ENCODE data around the gene PDE8A.
"Not testable (repeated sequence)": the region's sequence is repeated elsewhere in the genome, so short reads cannot be mapped to it uniquely, and the experiment has no call there.

The PDE8A gene

GRCh38 chr15:85174521-85174920 lies 192.9 kb downstream of the PDE8A start:
- Histone ChIP-seq H3K4me3 (ENCODE audit: insufficient read depth, low read length, poor library complexity, severe bottlenecking) (no peak overlapping the region), H2AFZ (ENCODE audit: low read depth, low read length, severe bottlenecking) (no peak overlapping the region), H3K79me2 (ENCODE audit: insufficient read depth, low read length) (no peaks in the 10 kb centered on the region), H3K9ac (ENCODE audit: low read length) (no peak overlapping the region), H3K9me3 (ENCODE audit: insufficient read depth, low read length) (peaks cover 17% of the 10 kb centered on the region; the same call in 1 of the 2 replicates), H3K36me3 (ENCODE audit: low read length) (no peaks in the 10 kb centered on the region), H4K20me1 (ENCODE audit: low read depth, low read length) (no peaks in the 10 kb centered on the region), H3K27me3 (ENCODE audit: low read length) (no peaks in the 10 kb centered on the region), H3F3A (ENCODE audit: insufficient read depth) (no peaks in the 10 kb centered on the region), H3K4me2 (ENCODE audit: low read depth, low read length, poor library complexity, severe bottlenecking) (no peak overlapping the region), H3K9me2 (replicated peaks; ENCODE audit: insufficient read depth, low read length) (no peaks in the 10 kb centered on the region), H3K27ac (ENCODE audit: low read depth, low read length) (no peak overlapping the region)
- no peak for TF ChIP-seq CTCF (IDR thresholded peaks at IDR 0.05; ENCODE audit: insufficient read depth, low read length, poor library complexity, severe bottlenecking)
- no peak for TF ChIP-seq EZH2phosphoT487 (conservative IDR thresholded peaks at IDR 0.05; ENCODE audit: low read length)

- not testable (repeated sequence) for H3K79me2 ChIP-seq (ENCODE audit: insufficient read depth, low read length); H3K9me2 ChIP-seq (replicated peaks; ENCODE audit: insufficient read depth, low read length); H3K4me2 ChIP-seq (ENCODE audit: low read depth, low read length, poor library complexity, severe bottlenecking); H3K9ac ChIP-seq (ENCODE audit: low read length); H3K27me3 ChIP-seq (ENCODE audit: low read length); H4K20me1 ChIP-seq (ENCODE audit: low read depth, low read length); H3K9me3 ChIP-seq (ENCODE audit: insufficient read depth, low read length); H3K27ac ChIP-seq (ENCODE audit: low read depth, low read length); H3K4me3 ChIP-seq (ENCODE audit: insufficient read depth, low read length, poor library complexity, severe bottlenecking); H3K36me3 ChIP-seq (ENCODE audit: low read length); H3F3A ChIP-seq (ENCODE audit: insufficient read depth); H2AFZ ChIP-seq (ENCODE audit: low read depth, low read length, severe bottlenecking)
These were observed 195.4 kb downstream of the PDE8A start for GRCh38 chr15:85177042-85177515.

DNA sequence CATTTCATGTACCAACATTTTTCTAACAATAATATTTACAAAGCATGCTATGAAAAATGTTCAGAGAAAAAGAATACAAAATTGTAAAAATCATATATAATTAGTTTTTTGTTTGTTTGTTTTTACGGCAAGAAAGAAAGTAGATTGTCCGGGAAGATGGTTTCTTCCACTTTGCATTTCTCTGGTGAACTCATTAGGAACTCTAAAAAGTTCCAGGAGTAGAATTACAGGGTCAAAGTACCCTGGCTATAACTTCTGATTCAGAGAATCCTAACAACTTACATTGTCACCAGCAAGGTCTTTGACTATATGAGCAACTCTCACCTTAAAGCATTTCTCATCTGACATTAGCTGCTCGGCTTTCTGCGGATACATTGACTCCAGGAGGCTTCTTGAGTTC lies 196.7 kb downstream of the PDE8A start:
- H3K4me2 ChIP-seq (ENCODE audit: low read depth, low read length, poor library complexity, severe bottlenecking): no peak overlapping the region
- no peaks in the 10 kb centered on the region for H3K79me2 ChIP-seq (ENCODE audit: insufficient read depth, low read length)
- no peak overlapping the region for H3K4me3 ChIP-seq (ENCODE audit: insufficient read depth, low read length, poor library complexity, severe bottlenecking)

DNA sequence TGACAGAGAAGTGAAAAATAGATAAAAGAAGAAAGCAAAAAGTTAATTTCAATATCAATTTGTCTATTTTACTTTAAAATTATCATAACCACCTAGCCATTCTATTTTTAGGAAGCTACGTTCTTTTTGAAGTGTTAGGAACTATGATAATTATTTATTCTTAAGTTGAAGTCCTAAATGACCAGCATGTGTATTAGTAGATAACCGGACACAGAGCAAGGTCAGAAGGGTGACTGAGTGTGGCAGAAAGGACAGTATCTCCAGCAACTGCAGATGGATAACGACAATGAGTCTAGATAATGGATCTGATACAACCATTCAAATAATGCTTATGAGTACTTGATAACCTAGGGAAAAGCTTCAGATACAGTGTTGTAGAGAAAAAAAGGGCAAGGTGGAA lies 198.0 kb downstream of the PDE8A start:
- Histone ChIP-seq H2AFZ (ENCODE audit: low read depth, low read length, severe bottlenecking) (no peak overlapping the region), H3K9me3 (ENCODE audit: insufficient read depth, low read length) (no peaks in the 10 kb centered on the region), H3K9me2 (replicated peaks; ENCODE audit: insufficient read depth, low read length) (no peaks in the 10 kb centered on the region), H3K36me3 (ENCODE audit: low read length) (no peaks in the 10 kb centered on the region), H3K9ac (ENCODE audit: low read length) (no peak overlapping the region), H3F3A (ENCODE audit: insufficient read depth) (no peaks in the 10 kb centered on the region), H3K4me3 (ENCODE audit: insufficient read depth, low read length, poor library complexity, severe bottlenecking) (no peak overlapping the region), H3K79me2 (ENCODE audit: insufficient read depth, low read length) (no peaks in the 10 kb centered on the region), H3K27me3 (ENCODE audit: low read length) (no peaks in the 10 kb centered on the region), H4K20me1 (ENCODE audit: low read depth, low read length) (no peaks in the 10 kb centered on the region), H3K27ac (ENCODE audit: low read depth, low read length) (no peak overlapping the region), H3K4me2 (ENCODE audit: low read depth, low read length, poor library complexity, severe bottlenecking) (no peak overlapping the region)
- no peak for TF ChIP-seq EZH2phosphoT487 (conservative IDR thresholded peaks at IDR 0.05; ENCODE audit: low read length)
- TF ChIP-seq CTCF (IDR thresholded peaks at IDR 0.05; ENCODE audit: insufficient read depth, low read length, poor library complexity, severe bottlenecking): no peak

More for the DNA sequence above, 196.7 kb downstream of the PDE8A start:
- H4K20me1 ChIP-seq (ENCODE audit: low read depth, low read length): no peaks in the 10 kb centered on the region
- no peaks in the 10 kb centered on the region for H3F3A ChIP-seq (ENCODE audit: insufficient read depth)
- no peaks in the 10 kb centered on the region for H3K27me3 ChIP-seq (ENCODE audit: low read length)
- H3K36me3 ChIP-seq (ENCODE audit: low read length): no peaks in the 10 kb centered on the region
- H3K9ac ChIP-seq (ENCODE audit: low read length): no peak overlapping the region
- H2AFZ ChIP-seq (ENCODE audit: low read depth, low read length, severe bottlenecking): no peak overlapping the region
- no peak overlapping the region for H3K27ac ChIP-seq (ENCODE audit: low read depth, low read length)
- no peak for TF ChIP-seq CTCF (IDR thresholded peaks at IDR 0.05; ENCODE audit: insufficient read depth, low read length, poor library complexity, severe bottlenecking)
- no peak for TF ChIP-seq EZH2phosphoT487 (conservative IDR thresholded peaks at IDR 0.05; ENCODE audit: low read length)
- no peaks in the 10 kb centered on the region; the same call in 1 of the 2 replicates for H3K9me3 ChIP-seq (ENCODE audit: insufficient read depth, low read length)
- no peaks in the 10 kb centered on the region for H3K9me2 ChIP-seq (replicated peaks; ENCODE audit: insufficient read depth, low read length)

- not testable (repeated sequence) for H3K9ac ChIP-seq (ENCODE audit: low read length); H3K79me2 ChIP-seq (ENCODE audit: insufficient read depth, low read length); H3K9me3 ChIP-seq (ENCODE audit: insufficient read depth, low read length); H3K4me3 ChIP-seq (ENCODE audit: insufficient read depth, low read length, poor library complexity, severe bottlenecking); H3K36me3 ChIP-seq (ENCODE audit: low read length); H3K27ac ChIP-seq (ENCODE audit: low read depth, low read length); H3K4me2 ChIP-seq (ENCODE audit: low read depth, low read length, poor library complexity, severe bottlenecking); H3K27me3 ChIP-seq (ENCODE audit: low read length); H2AFZ ChIP-seq (ENCODE audit: low read depth, low read length, severe bottlenecking); H3F3A ChIP-seq (ENCODE audit: insufficient read depth); H3K9me2 ChIP-seq (replicated peaks; ENCODE audit: insufficient read depth, low read length); H4K20me1 ChIP-seq (ENCODE audit: low read depth, low read length)
These were observed 203.7 kb downstream of the PDE8A start for GRCh38 chr15:85185350-85185749.

DNA sequence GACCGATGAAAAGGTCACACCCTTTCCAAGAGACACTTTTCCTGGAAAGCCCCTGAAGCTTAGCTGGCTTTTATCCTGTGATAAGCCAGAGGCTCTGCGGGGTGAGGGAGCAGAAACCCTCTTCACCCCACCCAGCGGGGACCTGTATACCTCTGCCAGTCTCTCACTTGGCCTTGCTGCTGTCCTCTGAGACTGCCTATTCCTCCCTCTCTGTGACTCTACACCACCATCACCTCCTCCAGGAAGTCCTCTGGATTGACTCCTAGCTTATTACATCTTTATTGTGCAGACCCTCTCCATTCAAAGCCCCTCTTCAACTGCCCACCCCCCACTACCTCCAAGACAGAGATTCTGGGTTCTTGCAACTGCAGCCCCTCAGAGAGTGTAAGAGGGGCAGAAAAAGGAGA lies 206.5 kb downstream of the PDE8A start:
- not testable (repeated sequence) for H3K79me2 ChIP-seq (ENCODE audit: insufficient read depth, low read length); H3K4me2 ChIP-seq (ENCODE audit: low read depth, low read length, poor library complexity, severe bottlenecking); H2AFZ ChIP-seq (ENCODE audit: low read depth, low read length, severe bottlenecking)

More for the DNA sequence above, 206.5 kb downstream of the PDE8A start:
- not testable (repeated sequence) for H3F3A ChIP-seq (ENCODE audit: insufficient read depth); H3K4me3 ChIP-seq (ENCODE audit: insufficient read depth, low read length, poor library complexity, severe bottlenecking); H3K9me2 ChIP-seq (replicated peaks; ENCODE audit: insufficient read depth, low read length); H3K9me3 ChIP-seq (ENCODE audit: insufficient read depth, low read length); H3K27ac ChIP-seq (ENCODE audit: low read depth, low read length); H3K9ac ChIP-seq (ENCODE audit: low read length); H3K36me3 ChIP-seq (ENCODE audit: low read length); H3K27me3 ChIP-seq (ENCODE audit: low read length); H4K20me1 ChIP-seq (ENCODE audit: low read depth, low read length)
